HEK293T (cell line): Measurements from ENCODE around the gene CALML3.

Source experiments
- CTCF ChIA-PET: fragments of 350-600 bp; formaldehyde crosslinking; extraction: SDS; loops from one replicate; lab custom pipeline; 2021; ENCODE audit warnings: antibody characterized with exemption, inconsistent platforms; lab: Yijun Ruan, JAX
- POLR2A ChIA-PET: fragments of 350-600 bp; formaldehyde crosslinking; extraction: SDS; loops from one replicate; lab custom pipeline; 2020; ENCODE audit warnings: antibody characterized with exemption, inconsistent platforms; lab: Yijun Ruan, JAX
- DNase-seq: peaks from one replicate; pipeline ENCODE4 v3.0.0; 2012; ENCODE audit warnings: mixed read lengths; ENCODE audit errors: extremely low spot score
- ARNT ChIP-seq: fragments of 450-650 bp; IDR thresholded peaks from 2 replicates; pipeline ENCODE4 v1.6.1; 2017; ENCODE audit warnings: mild to moderate bottlenecking
- BHLHE40 ChIP-seq: fragments of 450-650 bp; IDR thresholded peaks from 2 replicates; pipeline ENCODE4 v1.6.1; 2016; ENCODE audit warnings: mild to moderate bottlenecking, moderate library complexity, borderline replicate concordance
- CTBP1 ChIP-seq: fragments of 450-650 bp; IDR thresholded peaks from 2 replicates; pipeline ENCODE4 v1.6.1; 2016; ENCODE audit warnings: borderline replicate concordance
- ELF4 ChIP-seq: fragments of 450-650 bp; IDR thresholded peaks from 2 replicates; pipeline ENCODE4 v1.6.1; 2017; ENCODE audit warnings: antibody characterized with exemption
- FOXA1 ChIP-seq: fragments of 450-650 bp; IDR thresholded peaks from 2 replicates; pipeline ENCODE4 v1.6.1; 2016; ENCODE audit warnings: mild to moderate bottlenecking
- FOXK2 ChIP-seq: fragments of 450-650 bp; IDR thresholded peaks from 2 replicates; pipeline ENCODE4 v1.6.1; 2016; ENCODE audit warnings: mild to moderate bottlenecking
- FOXM1 ChIP-seq: fragments of 450-650 bp; IDR thresholded peaks from 2 replicates; pipeline ENCODE4 v1.6.1; 2017; ENCODE audit warnings: mild to moderate bottlenecking, borderline replicate concordance
- HDGF ChIP-seq: fragments of 450-650 bp; IDR thresholded peaks from 2 replicates; pipeline ENCODE4 v1.6.1; 2017; ENCODE audit warnings: antibody characterized with exemption, borderline replicate concordance
- L3MBTL2 ChIP-seq: fragments of 450-650 bp; conservative IDR thresholded peaks from 2 replicates; pipeline ENCODE4 v1.6.1; 2016; ENCODE audit warnings: mild to moderate bottlenecking
- LEF1 ChIP-seq: fragments of 450-650 bp; IDR thresholded peaks from 2 replicates; pipeline ENCODE4 v1.6.1; 2017; ENCODE audit warnings: mild to moderate bottlenecking, borderline replicate concordance
- NFRKB ChIP-seq: fragments of 450-650 bp; IDR thresholded peaks from 2 replicates; pipeline ENCODE4 v1.6.1; 2016; ENCODE audit warnings: mild to moderate bottlenecking, moderate library complexity
- SP1 ChIP-seq: fragments of 450-650 bp; IDR thresholded peaks from 2 replicates; pipeline ENCODE4 v1.6.1; 2017
- SUZ12 ChIP-seq: fragments of 450-650 bp; IDR thresholded peaks from 2 replicates; pipeline ENCODE4 v1.6.1; 2016; ENCODE audit warnings: mild to moderate bottlenecking
- TARDBP ChIP-seq: fragments of 450-650 bp; IDR thresholded peaks from 2 replicates; pipeline ENCODE4 v1.6.1; 2016
- ZNF384 ChIP-seq: fragments of 450-650 bp; IDR thresholded peaks from 2 replicates; pipeline ENCODE4 v1.6.1; 2016
- TF ChIP-seq, protein P1 (sequence below): fragments of 450-650 bp; IDR thresholded peaks from 2 replicates; pipeline ENCODE4 v1.6.1; 2016

CALML3 gene

DNA sequence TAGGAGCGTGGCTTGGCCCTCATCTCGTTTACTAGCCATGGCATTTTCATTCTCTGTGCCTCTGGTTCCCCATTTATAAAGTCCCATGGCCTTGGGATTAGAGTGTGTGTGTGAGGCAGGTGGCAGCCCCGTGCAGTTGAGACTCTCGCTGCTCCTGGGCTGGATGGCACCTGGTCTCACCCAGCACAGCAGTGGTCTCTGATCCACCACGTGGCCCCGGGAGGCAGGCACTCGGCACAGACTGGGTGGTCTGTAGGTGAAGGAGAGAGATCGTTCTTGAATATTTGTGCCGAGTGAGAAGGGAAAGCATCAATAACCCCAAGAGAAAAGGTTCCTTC, 50.4 kb downstream of the CALML3 start:
- no peak for DNase-seq
- ChIA-PET CTCF (no interaction called here), POLR2A (no interaction called here)
- TF ChIP-seq SP1 (no peak), ZNF384 (no peak), FOXM1 (no peak), ARNT (no peak), NFRKB (no peak), FOXA1 (no peak), BHLHE40 (no peak), LEF1 (no peak), HDGF (no peak), TARDBP (no peak), FOXK2 (no peak), ELF4 (no peak), CTBP1 (no peak), L3MBTL2 (no peak), SUZ12 (no peak)
- TF ChIP-seq, protein P1, sequence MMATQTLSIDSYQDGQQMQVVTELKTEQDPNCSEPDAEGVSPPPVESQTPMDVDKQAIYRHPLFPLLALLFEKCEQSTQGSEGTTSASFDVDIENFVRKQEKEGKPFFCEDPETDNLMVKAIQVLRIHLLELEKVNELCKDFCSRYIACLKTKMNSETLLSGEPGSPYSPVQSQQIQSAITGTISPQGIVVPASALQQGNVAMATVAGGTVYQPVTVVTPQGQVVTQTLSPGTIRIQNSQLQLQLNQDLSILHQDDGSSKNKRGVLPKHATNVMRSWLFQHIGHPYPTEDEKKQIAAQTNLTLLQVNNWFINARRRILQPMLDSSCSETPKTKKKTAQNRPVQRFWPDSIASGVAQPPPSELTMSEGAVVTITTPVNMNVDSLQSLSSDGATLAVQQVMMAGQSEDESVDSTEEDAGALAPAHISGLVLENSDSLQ = no peak

DNA sequence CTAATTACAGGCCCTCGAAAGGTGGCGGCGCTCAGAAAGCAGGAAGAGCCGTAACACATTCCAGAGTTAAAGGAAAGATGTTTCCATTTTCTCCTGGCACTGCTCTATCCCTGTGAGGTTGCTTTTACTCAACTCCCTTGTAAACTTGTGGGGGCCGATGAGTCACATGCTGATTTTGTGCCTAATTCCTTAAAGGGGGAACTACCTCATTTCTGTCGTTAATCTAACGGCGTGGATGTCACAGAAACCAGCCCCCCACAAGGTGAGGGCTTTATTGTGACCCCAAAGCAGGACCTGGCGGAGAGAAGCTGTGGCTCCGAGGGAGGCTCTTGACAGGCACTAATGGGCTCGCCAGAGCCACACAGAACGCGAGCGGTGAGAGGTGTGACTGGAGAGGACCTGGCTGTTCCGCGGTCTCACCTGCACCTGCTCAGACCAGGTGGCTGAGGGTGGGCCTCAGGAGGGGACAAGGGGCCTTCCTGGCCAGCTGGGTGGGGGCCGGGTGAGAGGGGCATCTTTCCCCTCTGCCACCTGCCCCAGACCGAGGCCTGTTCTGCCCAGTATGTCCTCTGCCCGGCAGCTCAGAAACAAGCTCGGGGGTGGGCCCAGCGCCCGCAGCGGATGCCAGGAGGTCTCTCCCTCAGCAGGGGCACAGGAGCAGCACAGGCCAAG, 50.9 kb downstream of the CALML3 start:
- no peak for DNase-seq
- POLR2A ChIA-PET = no interaction called here

DNA sequence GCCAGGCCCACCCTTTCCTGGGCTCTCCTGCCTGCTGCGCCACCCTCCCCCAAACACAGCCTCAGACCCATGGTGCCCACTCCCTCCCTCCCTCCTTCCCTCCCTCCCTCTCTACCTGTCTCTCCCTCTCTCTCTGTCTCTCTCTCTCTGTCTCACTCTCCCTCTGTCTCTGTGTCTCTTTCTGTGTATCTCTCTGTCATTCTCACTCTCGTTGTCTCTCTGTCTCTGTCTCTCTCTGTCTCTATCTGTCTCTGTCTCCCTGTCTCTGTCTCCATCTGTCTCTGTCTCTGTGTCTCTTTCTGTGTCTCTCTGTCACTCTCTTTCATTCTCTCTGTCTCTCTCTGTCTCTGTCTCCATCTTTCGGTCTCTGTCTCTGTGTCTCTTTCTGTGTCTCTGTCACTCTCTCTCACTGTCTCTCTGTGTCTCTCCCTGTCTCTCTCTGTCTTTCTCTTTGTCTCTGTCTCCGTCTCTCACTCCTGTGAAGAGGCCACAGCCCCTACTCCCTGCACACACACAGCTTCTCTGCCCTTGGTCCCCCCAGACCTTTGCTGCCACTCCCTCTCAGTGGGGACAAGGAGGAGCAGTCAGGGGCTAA, 51.5 kb downstream of the CALML3 start:
- TF ChIP-seq FOXM1 (no peak), SUZ12 (no peak), BHLHE40 (no peak), NFRKB (no peak), CTBP1 (no peak), SP1 (no peak), TARDBP (no peak), HDGF (no peak), LEF1 (no peak), FOXK2 (no peak), ARNT (no peak), L3MBTL2 (no peak), ZNF384 (no peak), ELF4 (no peak), FOXA1 (no peak)
- TF ChIP-seq, protein P1 = no peak
- ChIA-PET CTCF (no interaction called here), POLR2A (no interaction called here)
- no peak for DNase-seq

More for the DNA sequence above, 50.9 kb downstream of the CALML3 start:
- TF ChIP-seq TARDBP = no peak
- no peak for TF ChIP-seq FOXM1
- no peak for TF ChIP-seq ELF4
- TF ChIP-seq LEF1 = no peak
- TF ChIP-seq ZNF384 = no peak
- no peak for TF ChIP-seq HDGF
- CTCF ChIA-PET = no interaction called here
